HCT116 (cell line): Measurements from ENCODE around the gene SUPT6H. TPM values are rescaled to one million over a fixed set of nuclear protein-coding genes. Genes with fewer than 3 reads are reported as not detected.
A peak's percentile ranks its signal among the peaks of the same experiment; 100 is the strongest.

ENCODE experiments used
- ATAC-seq: fragments of 200-7000 bp; cut with Tn5 transposase; 2 replicates; pipeline ENCODE4 v1.9.1; 2020; ENCODE audit warnings: mild to moderate bottlenecking, moderate library complexity
- BruUV-seq: library from RNA; stranded (reverse); fragments of 400-500 nt; replicated peaks from 2 replicates; lab custom pipeline; 2021; lab: Mats Ljungman, UMichigan
- CTCF ChIA-PET: fragments of 300-600 bp; sonication (Branson Sonifier 250); formaldehyde crosslinking; loops from one replicate; lab custom pipeline; 2021; ENCODE audit warnings: antibody characterized with exemption; lab: Charles Lee
- POLR2A ChIA-PET: fragments of 300-600, 350-600 bp; sonication (Branson Sonifier 250); formaldehyde crosslinking; loops from one replicate; lab custom pipeline; 2021; ENCODE audit warnings: antibody characterized with exemption; lab: Charles Lee
- RAD21 ChIA-PET, 2 experiments: fragments of 300-600 bp; sonication (Branson Sonifier 250); formaldehyde crosslinking; loops; one replicate each; lab custom pipeline; 2023; ENCODE audit warnings: low total read pairs in 2 of 2; ENCODE audit not compliant: uncharacterized antibody in 2 of 2, unreplicated experiment in 2 of 2, low non-redundant PET in 1 of 2; lab: Charles Lee
- DNase-seq: peaks from one replicate; pipeline ENCODE4 v3.0.0-alpha.2; 2010; ENCODE audit warnings: low read depth, low spot score
- H2AFZ ChIP-seq: fragments of 200-600 bp; shearing (Covaris generic), sonication (generic); 2 replicates; pipeline ENCODE4 v1.6.1; 2017; ENCODE audit warnings: low read depth, mixed run types, mixed read lengths, antibody characterized with exemption, low read length; ENCODE audit not compliant: poor library complexity, severe bottlenecking
- H3K27ac ChIP-seq: 2 replicates; pipeline ENCODE4 v1.5.1; 2012; ENCODE audit warnings: low read depth, low read length
- H3K27me3 ChIP-seq: fragments of 200-600 bp; sonication (generic); 2 replicates; pipeline ENCODE4 v1.6.1; 2016; ENCODE audit warnings: mixed run types, low read length, mixed read lengths; ENCODE audit not compliant: insufficient read depth
- H3K36me3 ChIP-seq, 2 experiments: fragments of 200-500 bp in 1 of 2; fragments of 200-600 bp in 1 of 2; sonication (Bioruptor generic) in 1 of 2; sonication (generic) in 1 of 2; 2 replicates each; pipeline versions ENCODE4 v1.5.1 to v1.6.1; 2014 to 2016; ENCODE audit warnings: low read length in 2 of 2, inconsistent platforms in 1 of 2, mixed read lengths in 1 of 2, mixed run types in 1 of 2; ENCODE audit not compliant: insufficient read depth in 2 of 2, control insufficient read depth in 1 of 2
- H3K4me1 ChIP-seq, 2 experiments: fragments of 200-600 bp in 1 of 2; sonication (generic) in 1 of 2; 2 replicates each; pipeline versions ENCODE4 v1.5.1 to v1.6.1; 2012 to 2017; ENCODE audit warnings: low read length in 2 of 2, inconsistent platforms in 1 of 2, mild to moderate bottlenecking in 1 of 2, mixed read lengths in 1 of 2, mixed run types in 1 of 2, moderate library complexity in 1 of 2; ENCODE audit not compliant: insufficient read depth in 2 of 2, control insufficient read depth in 1 of 2
- H3K4me2 ChIP-seq: fragments of 200-600 bp; sonication (generic); 2 replicates; pipeline ENCODE4 v1.6.1; 2017; ENCODE audit warnings: mixed run types, low read length, mixed read lengths
- H3K4me3 ChIP-seq, 2 experiments: fragments of 200-600 bp in 1 of 2; sonication (generic) in 1 of 2; replicated peaks in 1 of 2; 2 replicates each; pipeline ENCODE4 v1.5.1; 2011 to 2016; ENCODE audit warnings: low read length in 2 of 2, control low read depth in 1 of 2, low read depth in 1 of 2, mild to moderate bottlenecking in 1 of 2, mixed read lengths in 1 of 2, mixed run types in 1 of 2
- H3K79me2 ChIP-seq: fragments of 200-600 bp; sonication (generic); 2 replicates; pipeline ENCODE4 v1.6.1; 2017; ENCODE audit warnings: mild to moderate bottlenecking, mixed run types, low read length, moderate library complexity, mixed read lengths; ENCODE audit not compliant: insufficient read depth
- H3K9ac ChIP-seq: fragments of 200-600 bp; sonication (generic); 2 replicates; pipeline ENCODE4 v1.6.1; 2016; ENCODE audit warnings: low read length, mixed read lengths
- H3K9me2 ChIP-seq: fragments of 200-600 bp; sonication (generic), shearing (Covaris generic); 2 replicates; pipeline ENCODE4 v1.6.1; 2017; ENCODE audit warnings: mixed run types, mild to moderate bottlenecking, moderate library complexity; ENCODE audit not compliant: insufficient read depth
- H3K9me3 ChIP-seq, 2 experiments: fragments of 200-500 bp in 1 of 2; fragments of 200-600 bp in 1 of 2; sonication (Bioruptor generic) in 1 of 2; sonication (generic) in 1 of 2; 2 replicates each; pipeline ENCODE4 v1.6.1; 2014 to 2017; ENCODE audit warnings: low read length in 2 of 2, mixed read lengths in 2 of 2, inconsistent platforms in 1 of 2, low read depth in 1 of 2, mild to moderate bottlenecking in 1 of 2, mixed run types in 1 of 2, moderate library complexity in 1 of 2; ENCODE audit not compliant: control insufficient read depth in 1 of 2, insufficient read depth in 1 of 2
- H4K20me1 ChIP-seq: fragments of 200-600 bp; sonication (generic), shearing (Covaris generic); 2 replicates; pipeline ENCODE4 v1.6.1; 2017; ENCODE audit warnings: mixed run types, mild to moderate bottlenecking, moderate library complexity; ENCODE audit not compliant: insufficient read depth
- CBX3 ChIP-seq: IDR thresholded peaks from 2 replicates; pipeline ENCODE4 v1.6.1; 2012; ENCODE audit warnings: low read depth
- CEBPB ChIP-seq: IDR thresholded peaks from 2 replicates; pipeline ENCODE4 v1.6.1; 2012; ENCODE audit warnings: low read depth
- EGR1 ChIP-seq: IDR thresholded peaks from 2 replicates; pipeline ENCODE4 v1.6.1; 2012; ENCODE audit warnings: low read depth
- ELF1 ChIP-seq: IDR thresholded peaks from 2 replicates; pipeline ENCODE4 v1.6.1; 2012; ENCODE audit warnings: low read depth, borderline replicate concordance
- EZH2 ChIP-seq: fragments of 200-600 bp; sonication (generic); IDR thresholded peaks from 2 replicates; pipeline ENCODE4 v1.6.1; 2017; ENCODE audit warnings: antibody characterized with exemption, mixed run types
- EZH2phosphoT487 ChIP-seq: fragments of 200-600 bp; IDR thresholded peaks from 2 replicates; pipeline ENCODE4 v1.6.1; 2018; ENCODE audit warnings: antibody characterized with exemption, borderline replicate concordance
- FOSL1 ChIP-seq: IDR thresholded peaks from 2 replicates; pipeline ENCODE4 v1.6.1; 2012; ENCODE audit warnings: low read depth
- JUND ChIP-seq: IDR thresholded peaks from 2 replicates; pipeline ENCODE4 v1.6.1; 2012
- POLR2A ChIP-seq: IDR thresholded peaks from 2 replicates; pipeline ENCODE4 v1.7.0; 2011; ENCODE audit warnings: borderline replicate concordance; ENCODE audit not compliant: insufficient read depth, insufficient read length; ENCODE audit errors: extremely low read depth
- POLR2AphosphoS5 ChIP-seq: IDR thresholded peaks from 2 replicates; pipeline ENCODE4 v1.6.1; 2011; ENCODE audit warnings: mild to moderate bottlenecking, low read depth, low read length, moderate library complexity
- RAD21 ChIP-seq: IDR thresholded peaks from 2 replicates; pipeline ENCODE4 v1.6.1; 2012; ENCODE audit warnings: low read depth, mild to moderate bottlenecking
- SIN3A ChIP-seq: IDR thresholded peaks from 2 replicates; pipeline ENCODE4 v1.6.1; 2012; ENCODE audit warnings: low read depth
- SP1 ChIP-seq: IDR thresholded peaks from 2 replicates; pipeline ENCODE4 v1.6.1; 2012; ENCODE audit warnings: low read depth
- SRF ChIP-seq: IDR thresholded peaks from 2 replicates; pipeline ENCODE4 v1.6.1; 2012; ENCODE audit warnings: low read depth
- TCF7L2 ChIP-seq: IDR thresholded peaks from 2 replicates; pipeline ENCODE4 v1.7.0; 2011; ENCODE audit warnings: borderline replicate concordance, inconsistent platforms; ENCODE audit not compliant: insufficient read depth, insufficient read length; ENCODE audit errors: extremely low read depth
- YY1 ChIP-seq: IDR thresholded peaks from 2 replicates; pipeline ENCODE4 v1.6.1; 2011; ENCODE audit warnings: low read length, low read depth, moderate library complexity, mild to moderate bottlenecking; ENCODE audit not compliant: insufficient replicate concordance; ENCODE audit errors: extremely low read depth
- intact Hi-C: fragments of 100-400 bp; cut with micrococcal nuclease; formaldehyde crosslinking; loops from 2 replicates; pipeline ENCODE4 v1.10.0; 2022
- total RNA-seq: library from RNA; stranded (reverse); gene quantifications from one replicate; pipeline ENCODE4 v1.2.1, GENCODE V29; 2021; ENCODE audit not compliant: unreplicated experiment
- TF ChIP-seq, protein P1 (sequence below): IDR thresholded peaks from 2 replicates; pipeline ENCODE4 v1.6.1; 2012
- TF ChIP-seq, protein P2 (sequence below), 3 experiments: fragments of 200-600 bp in 1 of 3; sonication (generic) in 1 of 3; IDR thresholded peaks in 2 of 3; conservative IDR thresholded peaks in 1 of 3; 2 replicates each; pipeline ENCODE4 v1.5.1; 2012 to 2017; ENCODE audit warnings: low read depth in 2 of 3, low read length in 2 of 3, antibody characterized with exemption in 1 of 3, borderline replicate concordance in 1 of 3, control low read depth in 1 of 3, mild to moderate bottlenecking in 1 of 3, mixed read lengths in 1 of 3, mixed run types in 1 of 3, moderate library complexity in 1 of 3; ENCODE audit not compliant: insufficient read depth in 1 of 3
- TF ChIP-seq, protein P3 (sequence below): IDR thresholded peaks from 2 replicates; pipeline ENCODE4 v1.6.1; 2012
- TF ChIP-seq, protein P4 (sequence below): IDR thresholded peaks from 2 replicates; pipeline ENCODE4 v1.6.1; 2011; ENCODE audit warnings: mild to moderate bottlenecking, low read length, moderate library complexity; ENCODE audit not compliant: insufficient replicate concordance; ENCODE audit errors: extremely low read depth

Gene SUPT6H
- total RNA-seq, 1 experiment from 2014 or later: 62.1 TPM

DNA sequence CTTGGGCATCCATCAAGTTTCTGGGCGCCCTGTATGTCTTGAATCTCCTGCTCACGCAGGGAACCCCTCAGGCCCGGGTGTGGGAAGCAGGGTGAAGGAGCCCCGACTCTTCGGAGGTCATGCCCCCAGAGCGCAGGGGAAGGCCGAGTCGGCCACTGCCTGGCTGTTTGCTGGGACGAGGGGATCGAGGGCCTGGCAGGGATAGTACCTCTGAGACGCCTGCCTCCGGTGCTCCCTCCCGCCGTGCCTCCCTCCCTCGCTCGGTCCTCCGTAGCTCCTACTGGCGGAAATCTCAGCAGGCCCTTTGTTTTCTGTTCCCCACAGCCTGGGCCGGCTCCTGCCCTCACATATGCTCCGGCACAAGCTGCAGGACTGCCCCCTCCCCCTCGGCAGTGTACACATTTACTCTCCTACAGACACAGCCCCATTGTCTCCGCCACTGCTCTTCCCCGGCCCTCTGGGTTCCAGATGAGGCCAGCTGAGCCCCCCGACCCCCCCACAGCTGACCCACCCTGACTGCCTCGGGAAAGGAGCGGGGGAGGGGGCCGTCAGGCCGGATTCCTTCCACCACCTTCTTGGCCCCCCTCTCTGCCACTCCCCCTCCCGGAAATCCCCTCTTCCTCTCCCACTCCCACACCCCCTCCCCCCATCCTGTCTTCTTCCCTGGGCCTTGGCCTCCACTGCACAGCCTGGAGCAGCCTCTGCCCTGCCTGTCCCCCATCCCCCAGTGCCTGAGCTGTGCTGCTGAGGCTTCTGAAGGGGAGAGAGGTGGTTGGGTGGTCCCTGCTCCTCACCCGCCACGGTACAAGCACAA is 83.2 kb downstream of the SUPT6H start:
- ATAC-seq: no peak; the same call in 1 of the 2 replicates
- peak overlapping the region; percentile 98 for H3K27ac ChIP-seq
- ChIA-PET CTCF (interaction anchor here (13.6 kb wide), 1 partner anchor 18 kb away, joined by 207 read pairs; the partner anchor contains the start of genes NEK8 and TLCD1), RAD21 (interaction anchor here in 1 of 2 experiments (1.0 kb wide), 1 partner anchor 19 kb away, joined by 5 read pairs; no protein-coding TSS in a partner anchor), POLR2A (interaction anchor here (2.3 to 11.6 kb wide), 2 partner anchors 17 to 26 kb away, joined by 9 to 149 read pairs; partner anchors contain the start of genes NEK8, RPL23A and TLCD1)
- DNase-seq: no peak
- peak overlapping the region; percentile 100 for H3K9ac ChIP-seq
- peak overlapping the region; percentile 97 to 100 for H3K4me3 ChIP-seq
- peak overlapping the region; percentile 99 for H3K4me2 ChIP-seq
- no TSS peak for BruUV-seq
- H2AFZ ChIP-seq: no peak overlapping the region
- H3K4me1 ChIP-seq: peaks cover 34 to 59% of the 10 kb centered on the region in 2 experiments
- peaks cover 24% of the 10 kb centered on the region; the same call in 1 of the 2 replicates for H4K20me1 ChIP-seq
- intact Hi-C loops: no loop called here
- TF ChIP-seq SRF (no peak), ELF1 (no peak), CEBPB (no peak), EZH2 (no peak), SIN3A (no peak; the same call in 1 of the 2 replicates), POLR2AphosphoS5 (no peak), SP1 (no peak), YY1 (no peak), CBX3 (no peak), EZH2phosphoT487 (no peak), POLR2A (no peak), FOSL1 (no peak), EGR1 (no peak), TCF7L2 (no peak), RAD21 (no peak), JUND (no peak)
- TF ChIP-seq, protein P1, sequence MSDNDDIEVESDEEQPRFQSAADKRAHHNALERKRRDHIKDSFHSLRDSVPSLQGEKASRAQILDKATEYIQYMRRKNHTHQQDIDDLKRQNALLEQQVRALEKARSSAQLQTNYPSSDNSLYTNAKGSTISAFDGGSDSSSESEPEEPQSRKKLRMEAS: no peak
- TF ChIP-seq, protein P2, sequence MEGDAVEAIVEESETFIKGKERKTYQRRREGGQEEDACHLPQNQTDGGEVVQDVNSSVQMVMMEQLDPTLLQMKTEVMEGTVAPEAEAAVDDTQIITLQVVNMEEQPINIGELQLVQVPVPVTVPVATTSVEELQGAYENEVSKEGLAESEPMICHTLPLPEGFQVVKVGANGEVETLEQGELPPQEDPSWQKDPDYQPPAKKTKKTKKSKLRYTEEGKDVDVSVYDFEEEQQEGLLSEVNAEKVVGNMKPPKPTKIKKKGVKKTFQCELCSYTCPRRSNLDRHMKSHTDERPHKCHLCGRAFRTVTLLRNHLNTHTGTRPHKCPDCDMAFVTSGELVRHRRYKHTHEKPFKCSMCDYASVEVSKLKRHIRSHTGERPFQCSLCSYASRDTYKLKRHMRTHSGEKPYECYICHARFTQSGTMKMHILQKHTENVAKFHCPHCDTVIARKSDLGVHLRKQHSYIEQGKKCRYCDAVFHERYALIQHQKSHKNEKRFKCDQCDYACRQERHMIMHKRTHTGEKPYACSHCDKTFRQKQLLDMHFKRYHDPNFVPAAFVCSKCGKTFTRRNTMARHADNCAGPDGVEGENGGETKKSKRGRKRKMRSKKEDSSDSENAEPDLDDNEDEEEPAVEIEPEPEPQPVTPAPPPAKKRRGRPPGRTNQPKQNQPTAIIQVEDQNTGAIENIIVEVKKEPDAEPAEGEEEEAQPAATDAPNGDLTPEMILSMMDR (IDR thresholded peaks at IDR 0.05 in 2 of 3, conservative IDR thresholded peaks at IDR 0.05 in 1 of 3; ENCODE audit: borderline replicate concordance in 1 of 3, insufficient read depth in 1 of 3, low read depth in 2 of 3, low read length in 2 of 3): no peak
- TF ChIP-seq, protein P3, sequence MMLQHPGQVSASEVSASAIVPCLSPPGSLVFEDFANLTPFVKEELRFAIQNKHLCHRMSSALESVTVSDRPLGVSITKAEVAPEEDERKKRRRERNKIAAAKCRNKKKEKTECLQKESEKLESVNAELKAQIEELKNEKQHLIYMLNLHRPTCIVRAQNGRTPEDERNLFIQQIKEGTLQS: no peak
- TF ChIP-seq, protein P4, sequence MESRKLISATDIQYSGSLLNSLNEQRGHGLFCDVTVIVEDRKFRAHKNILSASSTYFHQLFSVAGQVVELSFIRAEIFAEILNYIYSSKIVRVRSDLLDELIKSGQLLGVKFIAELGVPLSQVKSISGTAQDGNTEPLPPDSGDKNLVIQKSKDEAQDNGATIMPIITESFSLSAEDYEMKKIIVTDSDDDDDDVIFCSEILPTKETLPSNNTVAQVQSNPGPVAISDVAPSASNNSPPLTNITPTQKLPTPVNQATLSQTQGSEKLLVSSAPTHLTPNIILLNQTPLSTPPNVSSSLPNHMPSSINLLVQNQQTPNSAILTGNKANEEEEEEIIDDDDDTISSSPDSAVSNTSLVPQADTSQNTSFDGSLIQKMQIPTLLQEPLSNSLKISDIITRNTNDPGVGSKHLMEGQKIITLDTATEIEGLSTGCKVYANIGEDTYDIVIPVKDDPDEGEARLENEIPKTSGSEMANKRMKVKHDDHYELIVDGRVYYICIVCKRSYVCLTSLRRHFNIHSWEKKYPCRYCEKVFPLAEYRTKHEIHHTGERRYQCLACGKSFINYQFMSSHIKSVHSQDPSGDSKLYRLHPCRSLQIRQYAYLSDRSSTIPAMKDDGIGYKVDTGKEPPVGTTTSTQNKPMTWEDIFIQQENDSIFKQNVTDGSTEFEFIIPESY: no peak
- no peaks in the 10 kb centered on the region for H3K27me3 ChIP-seq
- H3K9me2 ChIP-seq: no peaks in the 10 kb centered on the region
- peaks cover 52% of the 10 kb centered on the region for H3K79me2 ChIP-seq
- H3K36me3 ChIP-seq: peaks cover 23 to 43% of the 10 kb centered on the region in 2 experiments
- no peaks in the 10 kb centered on the region for H3K9me3 ChIP-seq
